Measurements from ENCODE around the gene STRBP. TPM values are rescaled to one million over a fixed set of nuclear protein-coding genes. Genes with fewer than 3 reads are reported as not detected.
A peak's percentile ranks its signal among the peaks of the same experiment; 100 is the strongest.

STRBP gene
- total and polyA plus RNA-seq, 9 of the 15 experiments (the other 6 are each of a cell fraction or from before 2014, with no cell fraction given): 27.7 to 84.0 (median 70.2) TPM

DNA sequence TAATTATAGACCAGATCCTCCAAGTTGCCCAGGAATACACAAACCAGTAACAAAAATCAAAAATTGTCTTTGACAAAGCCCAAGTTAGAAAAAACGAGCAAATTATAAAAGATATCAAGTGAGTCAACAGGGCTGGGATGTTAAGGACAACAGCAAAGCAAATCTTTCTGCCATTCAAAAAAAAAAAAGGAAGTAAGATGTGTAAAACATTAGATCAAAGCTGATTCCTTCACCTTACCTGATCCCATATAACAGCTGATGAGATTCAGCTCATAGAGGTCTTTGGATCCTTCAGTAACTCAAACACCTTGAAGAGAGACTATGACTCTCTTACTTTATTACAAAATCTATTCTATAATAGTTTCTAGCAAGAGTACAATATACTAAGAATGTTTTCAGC is 100.9 kb downstream of the STRBP start (continued):
- TF ChIP-seq, protein P1, sequence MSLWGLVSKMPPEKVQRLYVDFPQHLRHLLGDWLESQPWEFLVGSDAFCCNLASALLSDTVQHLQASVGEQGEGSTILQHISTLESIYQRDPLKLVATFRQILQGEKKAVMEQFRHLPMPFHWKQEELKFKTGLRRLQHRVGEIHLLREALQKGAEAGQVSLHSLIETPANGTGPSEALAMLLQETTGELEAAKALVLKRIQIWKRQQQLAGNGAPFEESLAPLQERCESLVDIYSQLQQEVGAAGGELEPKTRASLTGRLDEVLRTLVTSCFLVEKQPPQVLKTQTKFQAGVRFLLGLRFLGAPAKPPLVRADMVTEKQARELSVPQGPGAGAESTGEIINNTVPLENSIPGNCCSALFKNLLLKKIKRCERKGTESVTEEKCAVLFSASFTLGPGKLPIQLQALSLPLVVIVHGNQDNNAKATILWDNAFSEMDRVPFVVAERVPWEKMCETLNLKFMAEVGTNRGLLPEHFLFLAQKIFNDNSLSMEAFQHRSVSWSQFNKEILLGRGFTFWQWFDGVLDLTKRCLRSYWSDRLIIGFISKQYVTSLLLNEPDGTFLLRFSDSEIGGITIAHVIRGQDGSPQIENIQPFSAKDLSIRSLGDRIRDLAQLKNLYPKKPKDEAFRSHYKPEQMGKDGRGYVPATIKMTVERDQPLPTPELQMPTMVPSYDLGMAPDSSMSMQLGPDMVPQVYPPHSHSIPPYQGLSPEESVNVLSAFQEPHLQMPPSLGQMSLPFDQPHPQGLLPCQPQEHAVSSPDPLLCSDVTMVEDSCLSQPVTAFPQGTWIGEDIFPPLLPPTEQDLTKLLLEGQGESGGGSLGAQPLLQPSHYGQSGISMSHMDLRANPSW (CRISPR knock-in tag; IDR thresholded peaks at IDR 0.05): no peak
- TF ChIP-seq ZNF124 (CRISPR knock-in tag; IDR thresholded peaks at IDR 0.05): no peak

DNA sequence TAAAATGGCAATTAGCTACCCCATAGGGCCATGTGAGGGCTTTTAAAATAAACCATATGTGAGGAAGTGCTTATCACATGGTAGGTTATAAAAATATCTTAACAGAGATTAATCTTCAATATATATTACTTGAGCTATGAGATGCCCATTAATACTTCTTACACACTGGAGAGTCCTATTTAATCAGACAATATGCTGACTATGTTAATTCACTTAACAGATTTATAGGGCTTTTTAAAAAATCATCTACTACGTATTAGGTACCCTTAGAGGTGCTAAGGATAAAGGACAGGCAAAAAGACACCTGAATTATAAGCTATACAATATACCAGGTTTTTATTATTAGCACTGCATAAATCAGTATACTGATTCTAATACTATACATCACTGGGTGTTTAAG is 102.6 kb downstream of the STRBP start:
- no peaks in the 10 kb centered on the region for H3K79me2 ChIP-seq (ENCODE audit: control insufficient read depth, insufficient read depth, low read length)
- no peak for TF ChIP-seq FOXP4 (CRISPR knock-in tag; IDR thresholded peaks at IDR 0.05; ENCODE audit: borderline replicate concordance)
- no peak for TF ChIP-seq MAZ (CRISPR knock-in tag; conservative IDR thresholded peaks at IDR 0.05 in 1 of 2, IDR thresholded peaks at IDR 0.05 in 1 of 2)
- no peak for TF ChIP-seq SLC30A9 (CRISPR knock-in tag; IDR thresholded peaks at IDR 0.05)
- TF ChIP-seq SPI1 (IDR thresholded peaks at IDR 0.05; ENCODE audit: borderline replicate concordance, low read depth, low read length): no peak
- TF ChIP-seq MAFG (tag; conservative IDR thresholded peaks at IDR 0.05): peak; percentile 65
- TF ChIP-seq ZBTB26 (CRISPR knock-in tag; IDR thresholded peaks at IDR 0.05): no peak
- TF ChIP-seq RAD21 (CRISPR knock-in tag; conservative IDR thresholded peaks at IDR 0.05 in 1 of 2, IDR thresholded peaks at IDR 0.05 in 1 of 2): no peak
- no peak for TF ChIP-seq NFE2L1 (tag; IDR thresholded peaks at IDR 0.05; ENCODE audit: borderline replicate concordance, low read depth)
- TF ChIP-seq ZFX (CRISPR knock-in tag; IDR thresholded peaks at IDR 0.05): no peak
- no peak for TF ChIP-seq PHTF2 (CRISPR knock-in tag; IDR thresholded peaks at IDR 0.05)
- peak; percentile 57; the same call in 1 of the 2 replicates for TF ChIP-seq MAFK (IDR thresholded peaks at IDR 0.05; ENCODE audit: low read length)
- no peak for TF ChIP-seq ZNF384 (IDR thresholded peaks at IDR 0.05; ENCODE audit: low read depth, low read length)
- TF ChIP-seq FOSL1 (tag; conservative IDR thresholded peaks at IDR 0.05): no peak
- TF ChIP-seq IRF2 (CRISPR knock-in tag; IDR thresholded peaks at IDR 0.05): no peak

More for the DNA sequence above, 102.6 kb downstream of the STRBP start:
- intact Hi-C loops (cut with micrococcal nuclease) (no loop called here), in situ Hi-C loops (cut with MboI) (no loop called here)
- Histone ChIP-seq H3K4me1 (replicated peaks in 1 of 2; ENCODE audit: control insufficient read depth in 2 of 2, insufficient read depth in 2 of 2, low read length in 2 of 2) (no peaks in the 10 kb centered on the region), H3K27me3 (ENCODE audit: control insufficient read depth in 2 of 2, insufficient read depth in 2 of 2, low read length in 2 of 2) (no peaks in the 10 kb centered on the region), H3K9ac (ENCODE audit: insufficient read depth in 1 of 2, low read depth in 2 of 2, low read length in 2 of 2) (no peak overlapping the region), H3K4me3 (no peak overlapping the region), H2AFZ (ENCODE audit: low read depth, low read length) (no peak overlapping the region), H3K36me3 (ENCODE audit: control insufficient read depth, insufficient read depth, low read length) (peaks cover 9% of the 10 kb centered on the region; the same call in 2 of the 3 replicates), H3K27ac (ENCODE audit: extremely low read depth, low read depth, low read length) (no peak overlapping the region), H4K20me1 (replicated peaks; ENCODE audit: control insufficient read depth, insufficient read depth, low read length) (no peaks in the 10 kb centered on the region), H3K9me3 (replicated peaks; ENCODE audit: control insufficient read depth, insufficient read depth, low read depth, low read length) (no peaks in the 10 kb centered on the region), H3K9me1 (ENCODE audit: control insufficient read depth, insufficient read depth, low read length) (no peaks in the 10 kb centered on the region), H3K4me2 (ENCODE audit: insufficient read depth, low read length) (no peak overlapping the region)
- ChIA-PET POLR2A (interaction anchor here (0.8 to 1.0 kb wide), 2 partner anchors 9 to 134 kb away, joined by 3 to 4 read pairs; no protein-coding TSS in a partner anchor), CTCF (ENCODE audit: low intra/inter-chr PET ratio) (no interaction called here)
- 89% methylated on average over 1 of the region's 1 CpG for WGBS (ENCODE audit: insufficient coverage, low coverage, missing lambda C conversion rate)
- FAIRE-seq (no peak), DNase-seq (ENCODE audit: extremely low read depth in 1 of 4, low spot score in 3 of 4) (no peak), ATAC-seq (no peak)
- BruUV-seq (replicated peaks): no TSS peak

Measured in K562 (cell line).